GM19372 (cell line): ENCODE data around the gene ZRANB1.

Experiments used
- ATAC-seq: cut with Tn5 transposase; IDR thresholded peaks from one replicate; pipeline ENCODE4 v1.9.1; 2021; ENCODE audit warnings: mild to moderate bottlenecking, low read depth, moderate library complexity; ENCODE audit not compliant: unreplicated experiment

Gene ZRANB1

GRCh38 chr10:124918906-124919305 lies 23.0 kb upstream of the ZRANB1 start:
- ATAC-seq: no peak

GRCh38 chr10:124921261-124921660 lies 20.7 kb upstream of the ZRANB1 start:
- ATAC-seq: no peak

DNA sequence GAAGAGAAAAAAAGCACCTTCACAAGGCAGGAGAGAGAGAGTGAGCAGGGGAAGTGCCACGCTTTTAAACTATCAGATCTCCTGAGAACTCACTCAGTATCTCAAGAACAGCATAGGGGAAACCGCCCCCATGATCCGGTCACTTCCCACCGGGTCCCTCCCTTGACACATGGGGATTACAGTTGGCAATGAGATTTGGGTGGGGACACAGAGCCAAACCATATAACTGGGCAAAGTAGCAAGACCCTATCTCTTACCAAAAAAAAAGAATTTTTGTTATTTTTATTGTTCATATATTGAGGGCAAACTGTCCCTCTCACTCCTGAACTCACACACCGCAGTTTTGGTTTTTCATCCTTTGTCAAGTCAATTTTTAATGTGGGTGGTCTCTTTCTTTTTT lies 18.2 kb upstream of the ZRANB1 start:
- no peak for ATAC-seq

DNA sequence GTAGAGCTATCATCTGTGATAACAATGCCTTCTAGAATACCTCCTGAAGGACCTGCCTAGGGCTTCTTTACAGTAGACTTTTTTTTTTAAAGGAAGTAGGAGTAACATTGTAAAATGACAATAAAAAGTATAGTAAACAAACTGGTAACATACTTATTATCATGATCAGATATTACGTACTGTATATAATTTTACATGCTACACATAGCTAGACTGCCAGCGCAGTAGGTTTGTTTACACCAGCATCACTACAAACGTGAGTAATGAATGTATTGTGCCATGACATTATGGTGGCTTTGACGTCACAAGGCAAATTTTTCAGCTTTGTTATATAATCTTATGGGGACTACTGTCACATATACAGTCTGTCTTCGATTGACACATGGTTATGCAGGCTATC lies 15.4 kb upstream of the ZRANB1 start:
- no peak for ATAC-seq

- ATAC-seq: no peak
Measured at GRCh38 chr10:124928087-124928486, 13.8 kb upstream of the ZRANB1 start.

- ATAC-seq: no peak
Measured at GRCh38 chr10:124928545-124928944, 13.4 kb upstream of the ZRANB1 start.

DNA sequence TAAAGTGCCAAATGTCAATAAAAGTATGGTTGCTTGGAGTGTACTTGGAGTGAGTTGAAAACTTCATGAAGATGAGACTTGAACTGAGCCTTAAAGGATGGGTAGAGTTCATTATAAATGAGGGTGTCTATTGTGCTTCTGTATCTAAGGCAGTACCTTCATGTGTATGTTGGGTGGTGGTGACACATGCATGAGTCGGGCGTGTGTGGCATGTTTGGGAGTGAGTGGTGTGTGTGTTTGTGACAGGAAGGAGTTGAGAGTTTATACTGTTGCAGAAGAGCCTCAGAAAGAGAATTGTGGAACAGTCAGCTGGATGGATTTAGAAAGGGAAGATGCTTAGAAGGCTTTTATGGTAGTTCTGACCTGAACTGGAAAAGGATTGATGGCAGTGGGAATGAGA lies 6.0 kb upstream of the ZRANB1 start:
- ATAC-seq: no peak

DNA sequence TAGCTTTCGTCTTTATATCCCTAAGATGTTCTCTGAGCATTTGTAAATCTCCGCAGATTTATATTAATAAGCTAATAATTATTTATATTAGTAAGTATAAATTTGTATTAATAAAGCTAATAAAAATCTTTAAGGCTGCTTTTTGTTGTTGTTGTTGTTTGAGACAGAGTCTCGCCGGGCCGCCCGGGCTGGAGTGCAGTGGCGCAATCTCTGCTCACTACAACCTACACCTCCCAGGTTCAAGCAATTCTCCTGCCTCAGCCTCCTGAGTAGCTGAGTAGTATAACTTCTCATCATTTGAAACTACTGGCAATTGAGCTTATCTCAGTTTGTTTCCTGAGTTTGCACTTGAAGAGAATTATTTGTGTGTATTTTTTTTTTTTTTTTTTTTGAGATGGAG lies 5.1 kb upstream of the ZRANB1 start:
- ATAC-seq: no peak

- no peak for ATAC-seq
Measured at GRCh38 chr10:124939290-124939689, 2.6 kb upstream of the ZRANB1 start.

- ATAC-seq: no peak
Measured at GRCh38 chr10:124942317-124943169, 620 bp downstream of the ZRANB1 start.

DNA sequence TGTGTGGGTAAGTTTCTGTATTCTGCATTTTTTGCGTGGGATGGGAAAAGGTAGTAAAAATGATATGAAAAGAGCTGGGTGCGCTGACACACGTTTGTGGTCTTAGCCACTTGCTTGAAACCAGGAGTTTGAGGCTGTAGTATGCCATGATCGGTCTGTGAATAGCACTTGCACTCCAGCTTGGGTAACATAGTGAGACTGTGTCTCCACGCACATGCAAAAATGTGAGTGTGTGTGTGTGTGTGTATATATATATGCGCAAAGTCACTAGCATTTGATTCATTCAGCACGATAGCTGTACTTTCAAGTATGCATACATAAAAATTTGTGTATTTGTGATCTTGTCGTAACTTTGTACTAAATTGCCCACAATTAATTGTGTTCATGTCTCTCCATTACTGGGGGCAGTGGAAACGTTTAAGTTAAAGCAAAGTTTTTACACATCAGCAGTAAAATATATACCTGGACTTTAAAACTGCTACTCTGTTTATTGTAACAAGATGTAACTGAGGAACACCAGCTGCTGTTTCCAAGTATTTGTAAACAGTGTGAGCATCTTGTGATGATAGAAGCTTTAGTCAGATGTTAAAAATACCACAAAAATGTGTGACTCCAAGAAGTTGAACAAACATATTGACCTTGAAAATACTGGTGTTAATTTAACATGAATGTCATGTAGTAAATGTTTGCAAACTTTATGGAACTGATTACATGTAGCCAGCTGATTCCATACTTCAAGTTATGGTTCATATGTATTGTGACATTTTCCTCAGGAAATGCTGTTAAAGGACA lies 1.6 kb downstream of the ZRANB1 start:
- no peak for ATAC-seq

GRCh38 chr10:124944982-124945381 lies 3.1 kb downstream of the ZRANB1 start:
- no peak for ATAC-seq

GRCh38 chr10:124946945-124947344 lies 5.0 kb downstream of the ZRANB1 start:
- no peak for ATAC-seq

DNA sequence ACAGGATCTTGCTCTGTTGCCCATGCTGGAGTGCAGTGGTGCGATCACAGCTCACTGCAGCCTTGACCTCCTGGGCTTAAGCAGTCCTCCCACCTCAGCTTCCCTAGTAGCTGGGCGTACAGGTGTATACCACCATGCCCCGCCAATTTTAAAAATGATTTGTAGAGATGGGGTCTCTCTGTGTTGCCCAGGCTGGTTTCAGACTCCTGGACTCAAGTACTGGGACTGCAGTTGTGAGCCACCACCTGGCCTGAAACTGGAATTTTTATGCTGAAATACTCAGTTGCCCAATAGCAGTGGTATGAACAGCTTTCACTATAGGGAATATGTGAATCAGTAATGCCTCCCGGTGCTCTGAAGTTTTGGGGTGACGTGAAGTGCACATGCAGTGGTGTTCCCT lies 7.6 kb downstream of the ZRANB1 start:
- no peak for ATAC-seq

DNA sequence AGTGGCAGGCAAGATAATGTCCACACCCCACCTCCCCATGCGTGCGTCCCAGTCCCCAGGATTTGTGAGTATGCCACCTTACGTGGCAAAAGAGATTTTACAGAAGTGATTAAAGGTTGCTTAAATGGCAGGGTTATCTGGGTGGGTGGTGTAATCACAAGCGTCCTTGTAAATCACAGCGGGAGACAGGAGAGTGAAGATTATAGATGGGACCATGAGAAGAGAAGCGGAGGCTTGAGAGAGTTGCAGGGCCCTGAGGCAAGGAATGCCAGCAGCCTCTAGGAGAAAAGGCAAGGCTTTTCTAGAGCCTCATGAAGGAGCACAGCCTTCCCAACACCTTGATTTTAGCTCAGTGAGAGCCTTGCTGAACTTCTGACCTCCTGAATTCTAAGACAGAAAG lies 10.2 kb downstream of the ZRANB1 start:
- no peak for ATAC-seq

DNA sequence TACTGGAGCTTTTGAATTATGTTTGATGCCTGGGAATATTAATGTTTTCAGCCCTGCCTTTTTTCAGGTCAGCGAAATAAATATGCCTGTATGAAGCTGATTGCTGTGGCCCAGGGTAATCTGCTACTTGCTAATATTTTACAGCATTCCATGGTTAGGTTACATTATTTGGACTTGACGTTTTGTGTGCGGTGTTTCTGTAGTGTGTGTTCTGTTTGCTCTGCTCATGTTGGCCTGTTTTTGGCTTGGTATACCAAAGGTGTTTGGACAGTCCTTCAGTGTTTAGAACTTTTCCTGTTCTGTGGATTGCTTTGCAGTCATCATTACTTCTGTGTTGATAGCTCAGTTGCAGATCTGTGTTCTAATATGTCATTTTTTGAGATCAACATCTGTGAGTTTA lies 11.5 kb downstream of the ZRANB1 start:
- ATAC-seq: no peak

DNA sequence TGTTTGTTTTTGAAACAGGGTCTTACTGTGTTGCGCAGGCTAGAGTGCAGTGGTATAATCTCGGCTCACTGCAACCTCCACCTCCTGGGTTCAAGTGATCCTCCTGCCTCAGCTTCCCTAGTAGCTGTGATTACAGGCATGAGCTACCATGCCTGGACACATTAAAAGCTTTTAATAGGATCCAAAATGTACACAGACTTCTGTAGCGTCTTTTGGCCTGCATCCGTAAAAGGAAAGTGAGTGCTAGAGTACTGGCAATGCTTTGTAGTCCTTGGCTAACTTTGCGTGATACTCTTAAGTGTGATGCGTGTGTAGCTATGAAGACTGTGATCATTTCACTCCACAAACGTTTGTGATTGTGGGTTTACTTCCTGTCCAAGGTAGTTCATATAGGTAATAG lies 13.3 kb downstream of the ZRANB1 start:
- ATAC-seq: no peak

DNA sequence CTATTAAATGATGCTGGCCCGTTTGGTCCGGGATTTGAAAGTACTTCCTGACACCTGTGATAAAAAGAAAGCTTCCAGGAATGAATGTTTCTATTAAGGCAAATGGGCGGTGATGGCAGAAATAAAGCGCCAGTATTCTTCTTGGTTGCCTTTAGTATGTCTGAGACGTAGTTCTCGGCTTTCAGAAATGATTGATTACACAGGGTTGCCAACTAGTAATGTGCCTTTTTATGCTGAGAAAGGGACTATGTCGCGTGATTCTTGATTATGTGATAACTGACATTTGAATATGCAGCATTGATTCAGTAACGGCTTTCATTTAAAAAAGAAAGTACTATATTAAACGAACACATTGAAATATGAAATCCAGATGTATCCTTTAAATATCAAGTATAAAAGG lies 13.9 kb downstream of the ZRANB1 start:
- ATAC-seq: no peak

DNA sequence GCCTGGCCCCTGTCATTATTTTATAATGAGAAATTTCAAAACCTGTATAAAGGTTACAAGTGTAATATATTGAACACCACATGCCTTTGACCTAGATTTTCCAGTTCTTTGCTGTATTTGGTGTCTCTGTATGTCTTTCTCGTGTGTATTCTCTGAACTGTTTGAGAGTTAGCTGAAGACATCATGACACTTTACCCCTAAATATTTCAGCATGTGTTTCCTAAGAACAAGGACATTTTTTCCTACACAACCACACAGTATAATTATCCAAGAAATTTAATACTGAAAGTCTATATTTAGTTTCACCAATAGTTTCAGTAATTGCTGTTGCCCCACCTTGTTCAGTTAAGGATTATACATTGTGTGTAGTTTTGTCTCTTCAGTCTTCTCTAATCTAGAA lies 14.8 kb downstream of the ZRANB1 start:
- ATAC-seq: no peak

DNA sequence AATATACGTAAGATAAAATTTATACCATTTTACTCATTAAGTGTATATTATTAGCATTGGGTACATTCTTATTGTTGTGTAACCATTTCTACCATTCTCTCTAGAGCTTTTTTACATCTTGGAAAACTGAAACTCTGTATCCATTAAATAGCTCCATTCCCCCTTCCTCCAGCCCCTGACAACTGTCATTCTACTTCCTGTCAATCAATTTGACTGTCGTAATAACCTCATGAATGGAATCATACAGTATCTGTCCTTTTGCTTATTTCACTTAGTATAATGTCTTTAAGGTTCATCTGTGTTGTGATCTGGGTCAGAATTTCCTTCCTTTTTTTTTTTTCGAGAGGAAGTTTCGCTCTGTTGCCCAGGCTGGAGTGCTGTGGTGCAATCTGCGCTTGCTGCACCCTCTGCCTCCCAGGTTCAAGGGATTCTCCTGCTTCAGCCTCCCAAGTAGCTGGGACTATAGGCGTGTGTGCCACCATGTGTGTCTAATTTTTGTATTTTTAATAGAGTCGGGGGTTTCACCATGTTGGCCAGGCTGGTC lies 15.6 kb downstream of the ZRANB1 start:
- no peak for ATAC-seq

DNA sequence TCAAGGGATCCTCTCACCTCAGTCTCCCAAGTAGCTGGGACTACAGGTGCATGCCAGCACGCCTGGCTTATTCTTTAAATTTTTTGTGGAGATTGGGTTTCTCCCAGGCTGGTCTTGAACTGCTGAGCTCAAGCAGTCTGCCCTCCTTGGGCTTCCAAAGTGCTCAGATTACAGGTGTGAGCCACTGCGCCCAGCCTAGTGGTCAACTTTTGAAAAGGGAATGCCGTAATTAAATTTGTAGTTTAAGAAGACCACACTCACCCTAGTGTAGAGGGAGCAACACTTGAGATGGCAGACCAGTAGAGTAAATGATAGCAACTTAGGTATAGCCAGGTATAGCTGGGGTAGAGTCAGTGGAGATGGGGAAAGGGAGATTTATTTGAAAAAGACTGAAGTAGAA lies 17.6 kb downstream of the ZRANB1 start:
- ATAC-seq: no peak

DNA sequence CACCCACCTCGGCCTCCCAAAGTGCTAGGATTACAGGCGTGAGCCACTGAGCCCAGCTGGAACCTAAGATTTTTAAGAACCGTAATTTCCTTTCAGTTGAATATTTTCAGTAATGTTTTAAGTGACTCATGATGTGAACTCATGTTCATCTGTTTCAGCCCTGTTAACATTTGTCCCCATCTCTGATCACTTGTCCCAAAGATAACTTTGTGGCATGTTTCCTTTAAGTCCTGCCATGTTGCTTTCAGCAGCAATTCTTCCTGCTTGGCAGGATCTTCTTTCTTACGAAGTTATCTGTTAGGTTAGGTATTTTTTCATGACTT lies 19.3 kb downstream of the ZRANB1 start:
- ATAC-seq: no peak
